ENCODE results near the gene GGACT. TPM values are rescaled to one million over a fixed set of nuclear protein-coding genes. Genes with fewer than 3 reads are reported as not detected.

GGACT gene
- total and polyA plus RNA-seq, 2 experiments from 2014 or later, result 0.24 to 1.0 TPM

GRCh38 chr13:100483139-100483538 lies 105.5 kb downstream of the GGACT start:
- Histone ChIP-seq H3F3A (replicated peaks; ENCODE audit: low read depth) (no peaks in the 10 kb centered on the region), H3K79me2 (replicated peaks; ENCODE audit: insufficient read depth) (no peaks in the 10 kb centered on the region), H3K4me3 (no peak overlapping the region), H3K4me2 (no peak overlapping the region), H3K27me3 (ENCODE audit: insufficient read depth) (no peaks in the 10 kb centered on the region), H3K27ac (ENCODE audit: low read depth) (no peak overlapping the region), H4K20me1 (replicated peaks; ENCODE audit: insufficient read depth) (no peaks in the 10 kb centered on the region), H2AFZ (no peak overlapping the region), H3K36me3 (ENCODE audit: insufficient read depth) (no peaks in the 10 kb centered on the region), H3K9me2 (ENCODE audit: insufficient read depth) (0 out of 2 replicates have a peak, but pooled peaks cover 3% of the 10 kb centered on the region), H3K4me1 (ENCODE audit: insufficient read depth) (peaks cover 16% of the 10 kb centered on the region)
- no peaks in the 10 kb centered on the region for H3K9me3 Mint-ChIP-seq
- H3K36me3 Mint-ChIP-seq (ENCODE audit: low read depth), result no peaks in the 10 kb centered on the region
- H3K4me3 Mint-ChIP-seq, result no peak overlapping the region
- no peak overlapping the region for H3K27ac Mint-ChIP-seq
- DNase-seq (ENCODE audit: low spot score) (no peak), ATAC-seq (no peak)
- TF ChIP-seq ZNF331 (CRISPR knock-in tag; IDR thresholded peaks at IDR 0.05; ENCODE audit: low read depth) (no peak), CREB1 (CRISPR knock-in tag; IDR thresholded peaks at IDR 0.05; ENCODE audit: low read depth) (no peak), NANOG (IDR thresholded peaks at IDR 0.05; ENCODE audit: borderline replicate concordance) (no peak), EZH2 (IDR thresholded peaks at IDR 0.05; ENCODE audit: low read depth, unreplicated experiment) (no peak), ZNF114 (CRISPR knock-in tag; IDR thresholded peaks at IDR 0.05) (no peak), EZH2phosphoT487 (IDR thresholded peaks at IDR 0.05; ENCODE audit: unreplicated experiment) (no peak), REST (IDR thresholded peaks at IDR 0.05; ENCODE audit: unreplicated experiment) (no peak), STAT1 (IDR thresholded peaks at IDR 0.05; ENCODE audit: unreplicated experiment) (no peak), JUNB (IDR thresholded peaks at IDR 0.05; ENCODE audit: unreplicated experiment) (no peak), ZNF462 (CRISPR knock-in tag; IDR thresholded peaks at IDR 0.05) (no peak), ETS1 (IDR thresholded peaks at IDR 0.05) (no peak), POLR2AphosphoS5 (IDR thresholded peaks at IDR 0.05; ENCODE audit: low read depth) (no peak), CTCF (conservative IDR thresholded peaks at IDR 0.05; ENCODE audit: low read depth in 2 of 2) (no peak)
- peaks cover 2% of the 10 kb centered on the region for H3K27me3 Mint-ChIP-seq (ENCODE audit: insufficient read depth, low read depth, poor library complexity)
- H3K4me1 Mint-ChIP-seq, result peaks cover 41% of the 10 kb centered on the region

All from GM23338 (cell line).